ENCODE data around the gene OR2V2. TPM values are rescaled to one million over a fixed set of nuclear protein-coding genes. Genes with fewer than 3 reads are reported as not detected.

OR2V2 gene
- total and polyA plus RNA-seq, 4 donors, result not detected

DNA sequence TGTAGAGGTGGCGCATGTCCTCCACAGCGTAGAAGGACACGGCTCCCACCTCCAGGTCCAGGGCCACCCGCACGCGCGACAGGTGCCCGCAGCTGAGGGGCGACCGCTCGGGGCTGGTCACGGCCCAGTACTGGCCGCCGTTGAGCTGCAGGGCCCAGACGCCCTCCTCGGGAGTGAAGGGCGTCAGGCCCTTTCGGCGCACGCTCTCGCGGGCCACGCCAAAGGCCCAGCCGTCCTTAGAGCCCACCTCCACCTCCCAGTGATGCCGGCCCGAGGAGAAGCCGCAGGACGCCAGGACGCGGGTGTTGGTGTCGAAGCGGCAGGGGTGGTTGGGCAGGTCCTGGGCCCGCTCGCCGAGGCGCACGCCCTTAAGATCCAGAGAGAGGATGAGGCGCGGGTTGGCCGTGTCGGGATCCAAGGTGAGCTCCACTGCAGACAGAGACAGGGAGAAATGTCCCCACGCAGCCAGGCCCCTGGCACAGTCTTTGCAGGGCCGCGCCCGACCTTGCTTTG, 47.9 kb downstream of the OR2V2 start:
- no peak overlapping the region for H3K9ac ChIP-seq (ENCODE audit: insufficient read depth in 1 of 2, low read length in 2 of 2)
- WGBS, 2 donors, result 79 to 82% methylated on average over 45 of the region's 45 CpGs

DNA sequence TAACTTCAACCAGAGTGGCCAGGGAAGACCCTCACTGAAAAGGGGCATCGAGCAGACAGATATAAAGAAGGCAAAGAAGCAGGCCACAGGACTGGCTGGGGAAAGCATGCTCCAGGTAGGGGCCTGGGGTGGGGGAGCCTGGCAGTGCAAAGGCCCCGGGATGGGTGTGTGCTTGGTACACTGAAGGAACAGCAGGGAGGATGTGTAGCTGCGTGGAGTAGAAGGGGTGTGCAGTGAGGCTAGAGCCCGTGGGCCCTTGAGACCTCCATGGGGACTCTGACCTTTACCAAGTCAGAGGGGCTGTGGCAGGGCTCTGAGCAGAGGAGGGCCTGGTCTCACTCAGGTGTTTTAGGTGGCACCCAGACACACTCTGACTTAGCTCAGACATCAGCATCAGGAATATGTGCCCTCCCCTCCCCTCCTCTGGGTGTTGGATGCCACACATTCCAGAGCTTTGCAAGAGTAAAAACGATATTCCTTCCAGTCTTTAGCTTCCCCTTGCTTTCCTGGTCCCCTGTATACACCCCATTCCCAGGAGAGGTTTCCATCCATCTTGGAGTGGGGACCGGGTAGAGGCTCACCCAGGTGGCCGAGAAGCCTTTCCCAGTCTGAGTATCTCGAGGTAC, 50.1 kb downstream of the OR2V2 start:
- H3K4me3 ChIP-seq, result no peak overlapping the region
- no peaks in the 10 kb centered on the region for H3K9me3 ChIP-seq (ENCODE audit: control insufficient read depth in 4 of 4, insufficient read depth in 3 of 4, low read length in 3 of 4)
- H3K4me1 ChIP-seq (ENCODE audit: control insufficient read depth in 5 of 5, insufficient read depth in 5 of 5, low read length in 5 of 5), result peaks cover 0 to 8% (median 4%) of the 10 kb centered on the region in 5 donors
- TF ChIP-seq, protein P1, sequence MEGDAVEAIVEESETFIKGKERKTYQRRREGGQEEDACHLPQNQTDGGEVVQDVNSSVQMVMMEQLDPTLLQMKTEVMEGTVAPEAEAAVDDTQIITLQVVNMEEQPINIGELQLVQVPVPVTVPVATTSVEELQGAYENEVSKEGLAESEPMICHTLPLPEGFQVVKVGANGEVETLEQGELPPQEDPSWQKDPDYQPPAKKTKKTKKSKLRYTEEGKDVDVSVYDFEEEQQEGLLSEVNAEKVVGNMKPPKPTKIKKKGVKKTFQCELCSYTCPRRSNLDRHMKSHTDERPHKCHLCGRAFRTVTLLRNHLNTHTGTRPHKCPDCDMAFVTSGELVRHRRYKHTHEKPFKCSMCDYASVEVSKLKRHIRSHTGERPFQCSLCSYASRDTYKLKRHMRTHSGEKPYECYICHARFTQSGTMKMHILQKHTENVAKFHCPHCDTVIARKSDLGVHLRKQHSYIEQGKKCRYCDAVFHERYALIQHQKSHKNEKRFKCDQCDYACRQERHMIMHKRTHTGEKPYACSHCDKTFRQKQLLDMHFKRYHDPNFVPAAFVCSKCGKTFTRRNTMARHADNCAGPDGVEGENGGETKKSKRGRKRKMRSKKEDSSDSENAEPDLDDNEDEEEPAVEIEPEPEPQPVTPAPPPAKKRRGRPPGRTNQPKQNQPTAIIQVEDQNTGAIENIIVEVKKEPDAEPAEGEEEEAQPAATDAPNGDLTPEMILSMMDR (IDR thresholded peaks at IDR 0.05; ENCODE audit: control extremely low read depth, extremely low read depth), result no peak
- ATAC-seq (ENCODE audit: insufficient read depth, low FRiP score) (no peak), DNase-seq (no peak)
- no peak overlapping the region for H3K27ac ChIP-seq (ENCODE audit: low read depth in 1 of 2, low read length in 1 of 2)
- no peaks in the 10 kb centered on the region for H3K36me3 ChIP-seq (ENCODE audit: control insufficient read depth in 4 of 4, insufficient read depth in 4 of 4, low read length in 4 of 4)
- peaks cover 0 to 22% (median 17%) of the 10 kb centered on the region in 3 donors for H3K27me3 ChIP-seq (ENCODE audit: control insufficient read depth in 3 of 3, insufficient read depth in 3 of 3, low read length in 2 of 3)
- 67 to 78% methylated on average over 8 of the region's 8 CpGs for WGBS, 2 donors
- no peak overlapping the region for H3K9ac ChIP-seq (ENCODE audit: insufficient read depth in 1 of 2, low read length in 2 of 2)

More for the DNA sequence above, 47.9 kb downstream of the OR2V2 start:
- peak in 1 of 3 donors; percentile 12 for DNase-seq
- H3K4me1 ChIP-seq (ENCODE audit: control insufficient read depth in 5 of 5, insufficient read depth in 5 of 5, low read length in 5 of 5), result peaks cover 0 to 18% (median 4%) of the 10 kb centered on the region in 5 donors
- peaks cover 0 to 5% (median 4%) of the 10 kb centered on the region in 3 donors for H3K27me3 ChIP-seq (ENCODE audit: control insufficient read depth in 3 of 3, insufficient read depth in 3 of 3, low read length in 2 of 3)
- H3K36me3 ChIP-seq (ENCODE audit: control insufficient read depth in 4 of 4, insufficient read depth in 4 of 4, low read length in 4 of 4), result no peaks in the 10 kb centered on the region
- no peak overlapping the region for H3K27ac ChIP-seq (ENCODE audit: low read depth in 1 of 2, low read length in 1 of 2)
- no peak overlapping the region for H3K4me3 ChIP-seq
- TF ChIP-seq, protein P1 (IDR thresholded peaks at IDR 0.05; ENCODE audit: control extremely low read depth, extremely low read depth), result no peak
- no peak for ATAC-seq (ENCODE audit: insufficient read depth, low FRiP score)
- H3K9me3 ChIP-seq (ENCODE audit: control insufficient read depth in 4 of 4, insufficient read depth in 3 of 4, low read length in 3 of 4), result no peaks in the 10 kb centered on the region

DNA sequence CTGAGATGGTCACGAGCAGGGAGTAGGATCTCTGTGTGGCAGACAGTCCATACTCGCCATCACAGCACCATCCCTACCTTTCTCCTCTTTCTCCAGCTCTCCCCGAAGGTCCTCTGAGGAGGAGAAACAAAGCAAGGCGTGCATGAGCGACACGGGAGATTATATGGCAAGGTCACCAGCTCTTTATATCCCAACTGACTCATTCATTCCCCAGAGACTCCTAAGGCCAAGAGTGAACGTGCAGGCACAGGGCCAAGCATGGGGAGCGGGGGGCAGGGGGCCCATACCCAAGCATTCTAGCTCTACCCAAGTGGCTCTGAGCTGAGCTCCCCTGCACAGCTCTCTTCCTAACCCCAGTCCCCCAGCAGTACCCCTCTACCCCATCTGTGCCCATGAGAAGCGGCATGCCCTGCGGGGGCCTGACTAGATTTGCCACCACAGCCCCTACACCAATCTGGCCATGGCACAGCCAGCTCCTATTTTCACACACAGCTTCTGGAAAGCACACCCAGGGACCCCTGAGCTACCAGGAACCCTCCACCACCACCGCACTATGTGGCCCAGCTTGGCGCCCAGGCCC, 50.8 kb downstream of the OR2V2 start:
- Histone ChIP-seq H3K27me3 (ENCODE audit: control insufficient read depth in 3 of 3, insufficient read depth in 3 of 3, low read length in 2 of 3) (peaks cover 0 to 26% (median 23%) of the 10 kb centered on the region in 3 donors), H3K4me1 (ENCODE audit: control insufficient read depth in 5 of 5, insufficient read depth in 5 of 5, low read length in 5 of 5) (peaks cover 0 to 5% (median 0%) of the 10 kb centered on the region in 5 donors), H3K27ac (ENCODE audit: low read depth in 1 of 2, low read length in 1 of 2) (no peak overlapping the region), H3K9me3 (ENCODE audit: control insufficient read depth in 4 of 4, insufficient read depth in 3 of 4, low read length in 3 of 4) (no peaks in the 10 kb centered on the region), H3K9ac (ENCODE audit: insufficient read depth in 1 of 2, low read length in 2 of 2) (no peak overlapping the region), H3K36me3 (ENCODE audit: control insufficient read depth in 4 of 4, insufficient read depth in 4 of 4, low read length in 4 of 4) (no peaks in the 10 kb centered on the region), H3K4me3 (no peak overlapping the region)
- 89 to 90% methylated on average over 12 of the region's 12 CpGs for WGBS, 2 donors
- DNase-seq, result no peak
- no peak for ATAC-seq (ENCODE audit: insufficient read depth, low FRiP score)
- TF ChIP-seq, protein P1 (IDR thresholded peaks at IDR 0.05; ENCODE audit: control extremely low read depth, extremely low read depth), result no peak

Measured in lung (tissue), 12 donors.